GM12873 (cell line): ENCODE data around the gene PDILT.
A peak's percentile ranks its signal among the peaks of the same experiment; 100 is the strongest.

Experiments
- TF ChIP-seq, protein P1 (sequence below): IDR thresholded peaks from 2 replicates; pipeline ENCODE4 v1.5.1; 2012; ENCODE audit warnings: low read depth, mild to moderate bottlenecking, moderate library complexity, low read length, control low read depth; ENCODE audit not compliant: insufficient read depth; ENCODE audit errors: missing control alignments

PDILT gene

DNA sequence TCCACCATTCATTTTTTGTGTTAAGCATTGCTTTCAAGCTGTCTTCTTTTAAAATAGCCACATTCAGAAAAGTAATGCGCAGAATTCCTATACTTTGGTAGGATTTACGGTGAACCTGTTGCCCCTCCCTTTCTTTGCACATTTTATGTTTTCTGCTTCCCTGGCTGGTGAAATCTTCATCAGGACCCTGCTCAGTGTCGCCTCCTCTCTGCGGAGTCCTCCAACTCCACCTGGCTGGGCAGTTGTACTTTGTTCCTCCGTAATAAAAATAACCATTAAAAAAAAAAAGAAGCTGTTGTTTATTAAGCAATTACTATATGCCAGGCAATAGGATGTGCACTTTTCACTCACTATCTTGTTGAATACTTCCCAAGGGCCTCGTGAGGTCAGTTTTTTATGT, 54.9 kb downstream of the PDILT start:
- TF ChIP-seq, protein P1, sequence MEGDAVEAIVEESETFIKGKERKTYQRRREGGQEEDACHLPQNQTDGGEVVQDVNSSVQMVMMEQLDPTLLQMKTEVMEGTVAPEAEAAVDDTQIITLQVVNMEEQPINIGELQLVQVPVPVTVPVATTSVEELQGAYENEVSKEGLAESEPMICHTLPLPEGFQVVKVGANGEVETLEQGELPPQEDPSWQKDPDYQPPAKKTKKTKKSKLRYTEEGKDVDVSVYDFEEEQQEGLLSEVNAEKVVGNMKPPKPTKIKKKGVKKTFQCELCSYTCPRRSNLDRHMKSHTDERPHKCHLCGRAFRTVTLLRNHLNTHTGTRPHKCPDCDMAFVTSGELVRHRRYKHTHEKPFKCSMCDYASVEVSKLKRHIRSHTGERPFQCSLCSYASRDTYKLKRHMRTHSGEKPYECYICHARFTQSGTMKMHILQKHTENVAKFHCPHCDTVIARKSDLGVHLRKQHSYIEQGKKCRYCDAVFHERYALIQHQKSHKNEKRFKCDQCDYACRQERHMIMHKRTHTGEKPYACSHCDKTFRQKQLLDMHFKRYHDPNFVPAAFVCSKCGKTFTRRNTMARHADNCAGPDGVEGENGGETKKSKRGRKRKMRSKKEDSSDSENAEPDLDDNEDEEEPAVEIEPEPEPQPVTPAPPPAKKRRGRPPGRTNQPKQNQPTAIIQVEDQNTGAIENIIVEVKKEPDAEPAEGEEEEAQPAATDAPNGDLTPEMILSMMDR: no peak

DNA sequence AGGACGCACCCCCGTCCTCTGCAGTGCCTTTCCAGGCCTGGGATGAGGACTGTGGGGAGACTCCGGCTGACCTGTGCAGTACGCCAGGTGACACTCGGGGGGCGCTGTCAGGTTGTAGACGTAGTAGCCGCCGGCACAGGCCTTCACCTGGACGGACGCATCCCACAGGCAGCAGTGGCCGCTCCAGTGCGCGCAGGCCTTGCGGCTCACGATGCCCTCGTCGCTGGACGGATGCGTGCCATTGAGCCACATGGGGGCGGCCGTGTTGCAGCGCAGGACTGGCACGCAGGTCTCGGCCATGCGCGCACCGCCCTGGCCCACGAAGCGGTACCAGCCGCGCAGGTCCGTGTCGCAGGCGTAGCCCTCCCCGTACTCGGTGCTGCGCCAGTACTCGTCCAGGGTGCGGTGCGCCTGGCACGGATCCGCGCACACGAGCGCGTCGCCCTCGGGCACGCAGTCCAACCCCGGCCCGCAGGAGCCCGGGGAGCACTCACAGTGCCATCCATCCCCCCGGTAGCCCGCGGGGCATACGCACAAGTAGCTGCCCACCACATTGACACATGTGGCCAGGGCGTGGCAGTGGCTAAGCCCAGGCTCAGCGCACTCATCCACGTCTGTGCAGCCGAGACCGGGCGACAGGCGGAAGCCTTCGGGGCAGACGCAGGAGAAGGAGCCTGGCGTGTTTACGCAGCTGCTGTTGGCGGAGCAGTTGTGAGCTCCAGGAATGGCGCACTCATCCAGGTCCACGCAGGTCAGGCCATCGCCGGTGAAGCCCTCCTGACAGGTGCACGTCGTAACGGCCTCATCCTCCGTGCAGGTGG, 56.0 kb downstream of the PDILT start:
- TF ChIP-seq, protein P1: peak; percentile 23

DNA sequence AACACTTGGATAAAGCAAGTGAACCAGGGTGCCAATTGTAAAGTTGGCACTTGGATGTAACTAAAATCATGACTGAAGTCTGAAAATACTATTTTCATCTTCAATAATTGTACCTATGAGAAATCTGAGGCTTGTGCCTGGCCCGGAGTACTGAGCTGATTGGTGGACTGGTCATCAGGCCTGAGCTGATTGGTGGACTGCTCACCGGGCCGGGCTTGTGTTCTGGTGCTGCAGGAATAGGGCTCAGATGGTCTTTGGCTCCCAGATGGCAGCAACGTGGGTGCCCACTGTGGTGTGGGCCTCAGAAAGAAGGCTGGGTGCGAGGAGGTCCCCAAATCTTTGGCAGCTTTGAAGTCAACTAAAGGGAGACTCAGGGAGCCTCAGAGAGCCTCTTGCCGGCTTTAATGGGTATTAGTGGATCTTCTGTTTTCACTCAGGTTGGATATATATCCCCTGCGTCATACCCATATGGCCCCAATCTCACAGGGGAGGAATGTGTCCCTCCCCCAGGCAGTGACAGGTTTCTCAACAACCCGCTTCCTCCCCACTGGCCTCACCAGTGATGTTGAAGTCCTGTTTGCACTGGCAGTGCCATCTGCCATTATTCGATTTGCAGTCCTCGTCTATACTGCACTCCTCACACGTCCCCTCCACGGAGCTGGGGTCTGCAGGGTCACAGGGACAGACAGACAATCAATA, 56.7 kb downstream of the PDILT start:
- TF ChIP-seq, protein P1: no peak

DNA sequence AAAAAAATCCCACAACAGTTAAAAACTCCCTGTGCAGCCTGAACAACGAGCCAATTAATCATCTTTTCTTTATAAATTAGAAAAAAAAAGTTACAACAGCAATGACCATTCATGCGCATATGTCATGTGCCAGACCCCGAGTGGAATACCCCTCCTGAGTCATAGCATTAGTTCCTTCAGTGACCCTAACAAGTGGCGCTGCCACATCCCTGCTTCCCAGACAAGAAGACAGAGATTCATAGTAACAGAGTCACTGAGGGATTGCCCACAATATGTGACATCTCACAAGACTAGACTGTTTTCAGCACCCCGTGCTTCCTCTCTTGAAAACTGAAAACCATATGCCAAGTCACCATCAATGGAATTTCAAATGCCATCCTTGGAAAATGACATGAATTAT, 59.9 kb downstream of the PDILT start:
- TF ChIP-seq, protein P1: no peak

DNA sequence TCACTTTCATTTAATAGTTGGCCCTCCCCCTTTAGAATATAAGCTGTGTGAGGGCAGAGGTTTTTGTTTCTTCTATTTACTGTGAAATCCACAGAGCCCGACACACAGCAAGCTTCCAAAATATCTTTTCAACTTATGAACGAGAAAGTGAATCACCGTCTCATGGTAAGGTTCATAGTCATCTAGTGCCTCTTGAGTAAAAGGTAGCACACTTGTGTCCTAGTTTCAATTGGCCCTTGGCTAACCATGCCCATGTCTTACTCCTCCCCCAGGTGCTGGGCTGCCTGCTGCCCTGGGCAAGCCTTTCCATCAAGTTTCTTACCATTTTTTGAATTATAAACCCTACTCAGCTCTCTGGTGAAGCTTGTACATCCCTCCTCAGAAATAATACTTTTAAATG, 64.8 kb downstream of the PDILT start:
- TF ChIP-seq, protein P1: no peak

DNA sequence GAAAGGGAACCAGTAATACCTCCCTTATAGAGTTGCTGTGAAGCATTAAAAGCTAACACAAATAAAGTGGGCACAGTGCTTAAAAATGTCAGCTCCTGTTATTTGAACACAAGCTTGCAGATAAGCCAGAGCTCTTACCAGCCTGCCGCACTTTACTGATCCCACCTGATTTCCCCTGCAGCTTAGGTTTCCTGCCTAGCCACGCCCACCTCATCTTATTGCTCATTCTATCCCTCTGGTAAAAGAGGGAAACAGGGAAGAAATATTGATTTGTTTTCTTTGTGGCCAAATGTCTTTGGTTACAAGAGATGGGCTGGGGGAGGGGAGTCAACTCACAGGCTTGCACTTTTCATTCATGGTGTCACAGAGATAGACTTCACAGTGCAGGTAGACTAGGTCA, 67.6 kb downstream of the PDILT start:
- TF ChIP-seq, protein P1: no peak

DNA sequence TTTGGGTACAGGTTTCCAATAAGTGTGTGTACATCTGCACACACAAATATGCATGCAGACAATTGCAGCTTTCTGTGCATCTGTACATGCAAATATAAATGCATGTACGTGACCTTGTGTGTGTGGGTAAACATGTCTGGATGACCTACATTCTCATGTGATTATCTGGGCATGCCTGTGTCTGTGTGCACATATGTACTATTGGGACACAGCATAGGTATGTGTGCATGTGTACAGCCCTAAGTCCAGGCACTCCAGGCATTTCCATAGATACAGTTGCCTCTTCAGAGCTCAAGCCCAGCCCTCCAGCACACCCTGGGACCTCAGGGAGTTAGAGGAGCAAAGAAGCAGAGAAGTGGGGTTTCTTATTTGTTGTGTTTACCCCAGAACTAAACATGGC, 70.1 kb downstream of the PDILT start:
- TF ChIP-seq, protein P1: no peak
